Upper lobe of left lung (tissue), 4 donors: ENCODE measurements around the gene DNAH12.

Source experiments
- EP300 ChIP-seq, 4 donors: sonication (generic); formaldehyde crosslinking; IDR thresholded peaks; one replicate each; pipeline ENCODE4 v1.5.1; 2017; ENCODE audit warnings: antibody characterized with exemption in 4 of 4, control low read depth in 2 of 4
- POLR2A ChIP-seq, 4 donors: fragments of 450-650 bp; IDR thresholded peaks; one replicate each; pipeline ENCODE4 v1.5.1; 2016 to 2017; ENCODE audit warnings: antibody characterized with exemption in 4 of 4, mild to moderate bottlenecking in 2 of 4
- POLR2AphosphoS5 ChIP-seq, 2 donors: sonication (generic); formaldehyde crosslinking; IDR thresholded peaks; one replicate each; pipeline ENCODE4 v1.5.1; 2017; ENCODE audit warnings: antibody characterized with exemption in 2 of 2
- TF ChIP-seq, protein P1 (sequence below), 6 experiments: fragments of 450-650 bp in 4 of 6; fragments of 200-600 bp in 2 of 6; sonication (generic) in 2 of 6; IDR thresholded peaks; one replicate each; pipeline ENCODE4 v1.5.1; 2016 to 2019; ENCODE audit warnings: antibody characterized with exemption in 6 of 6

DNA sequence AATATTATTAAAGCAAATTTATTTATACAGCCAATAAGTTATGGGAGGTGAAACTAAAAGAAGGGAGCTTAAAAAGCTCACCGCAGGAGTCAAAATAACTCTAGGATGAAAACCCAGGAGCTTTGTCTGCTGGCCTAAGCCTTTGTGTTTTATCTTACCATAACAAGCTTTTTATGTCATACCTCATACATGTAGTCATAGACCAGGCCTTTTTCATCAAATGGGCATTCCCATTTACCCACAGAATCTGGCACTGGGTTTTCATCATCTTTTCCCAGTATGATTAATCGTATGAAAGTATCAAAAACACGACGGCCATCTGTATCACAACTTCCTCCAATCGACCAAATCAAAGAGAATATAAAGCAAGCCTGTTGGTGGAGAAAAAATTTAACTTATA, 122.8 kb downstream of the DNAH12 start:
- no peak for TF ChIP-seq POLR2AphosphoS5 (IDR thresholded peaks at IDR 0.05)
- TF ChIP-seq, protein P1, sequence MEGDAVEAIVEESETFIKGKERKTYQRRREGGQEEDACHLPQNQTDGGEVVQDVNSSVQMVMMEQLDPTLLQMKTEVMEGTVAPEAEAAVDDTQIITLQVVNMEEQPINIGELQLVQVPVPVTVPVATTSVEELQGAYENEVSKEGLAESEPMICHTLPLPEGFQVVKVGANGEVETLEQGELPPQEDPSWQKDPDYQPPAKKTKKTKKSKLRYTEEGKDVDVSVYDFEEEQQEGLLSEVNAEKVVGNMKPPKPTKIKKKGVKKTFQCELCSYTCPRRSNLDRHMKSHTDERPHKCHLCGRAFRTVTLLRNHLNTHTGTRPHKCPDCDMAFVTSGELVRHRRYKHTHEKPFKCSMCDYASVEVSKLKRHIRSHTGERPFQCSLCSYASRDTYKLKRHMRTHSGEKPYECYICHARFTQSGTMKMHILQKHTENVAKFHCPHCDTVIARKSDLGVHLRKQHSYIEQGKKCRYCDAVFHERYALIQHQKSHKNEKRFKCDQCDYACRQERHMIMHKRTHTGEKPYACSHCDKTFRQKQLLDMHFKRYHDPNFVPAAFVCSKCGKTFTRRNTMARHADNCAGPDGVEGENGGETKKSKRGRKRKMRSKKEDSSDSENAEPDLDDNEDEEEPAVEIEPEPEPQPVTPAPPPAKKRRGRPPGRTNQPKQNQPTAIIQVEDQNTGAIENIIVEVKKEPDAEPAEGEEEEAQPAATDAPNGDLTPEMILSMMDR (IDR thresholded peaks at IDR 0.05), result no peak
- no peak for TF ChIP-seq EP300 (IDR thresholded peaks at IDR 0.05)
- no peak for TF ChIP-seq POLR2A (IDR thresholded peaks at IDR 0.05)
